ENCODE data around the gene KMT2C.
"Not testable (repeated sequence)": the region's sequence is repeated elsewhere in the genome, so short reads cannot be mapped to it uniquely, and the experiment has no call there.

The KMT2C gene

GRCh38 chr7:152441168-152441567 lies 5.4 kb upstream of the KMT2C start:
- DNase-seq: not testable (repeated sequence)

- DNase-seq: not testable (repeated sequence)
These were observed 2.2 kb upstream of the KMT2C start for GRCh38 chr7:152438017-152438416.

GRCh38 chr7:152436931-152437575 lies 1.2 kb upstream of the KMT2C start:
- not testable (repeated sequence) for DNase-seq

GRCh38 chr7:152436111-152436930 lies 518 bp upstream of the KMT2C start:
- peak; percentile 79 for DNase-seq

- not testable (repeated sequence) for DNase-seq
These were observed 1.1 kb downstream of the KMT2C start for GRCh38 chr7:152434511-152435383.

- not testable (repeated sequence) for DNase-seq
These were observed 1.9 kb downstream of the KMT2C start for GRCh38 chr7:152433721-152434490.

- not testable (repeated sequence) for DNase-seq
These were observed 3.1 kb downstream of the KMT2C start for GRCh38 chr7:152432735-152433134.

- DNase-seq: no peak
These were observed 4.9 kb downstream of the KMT2C start for GRCh38 chr7:152430854-152431253.

GRCh38 chr7:152430118-152430517 lies 5.7 kb downstream of the KMT2C start:
- DNase-seq: not testable (repeated sequence)

GRCh38 chr7:152424348-152425108 lies 11.3 kb downstream of the KMT2C start:
- DNase-seq: no peak

GRCh38 chr7:152423991-152424347 lies 11.8 kb downstream of the KMT2C start:
- DNase-seq: no peak

- DNase-seq: not testable (repeated sequence)
These were observed 12.6 kb downstream of the KMT2C start for GRCh38 chr7:152423171-152423570.

GRCh38 chr7:152420950-152421349 lies 14.9 kb downstream of the KMT2C start:
- DNase-seq: not testable (repeated sequence)

- DNase-seq: no peak
These were observed 16.1 kb downstream of the KMT2C start for GRCh38 chr7:152419473-152420429.

- DNase-seq: no peak
These were observed 21.0 kb downstream of the KMT2C start for GRCh38 chr7:152414779-152415178.

- DNase-seq: no peak
These were observed 24.4 kb downstream of the KMT2C start for GRCh38 chr7:152411389-152411788.

- no peak for DNase-seq
These were observed 29.3 kb downstream of the KMT2C start for GRCh38 chr7:152406491-152406890.

GRCh38 chr7:152406030-152406429 lies 29.8 kb downstream of the KMT2C start:
- not testable (repeated sequence) for DNase-seq

- no peak for DNase-seq
These were observed 32.1 kb downstream of the KMT2C start for GRCh38 chr7:152403726-152404125.

All from NCI-H510A (cell line).